TTC549 (cell line): ENCODE results near the gene ENOX1.

Source experiments
- FAIRE-seq: peaks from 2 replicates; lab custom pipeline; 2012; peaks lifted over from hg19 to GRCh38; lab: Jason Lieb, UNC

ENOX1 gene

GRCh38 chr13:43785650-43786471, 911 bp downstream of the ENOX1 start:
- no peak for FAIRE-seq

GRCh38 chr13:43785261-43785649, 1.5 kb downstream of the ENOX1 start:
- no peak for FAIRE-seq

- FAIRE-seq = no peak
Observed at GRCh38 chr13:43784496-43784895, 2.3 kb downstream of the ENOX1 start.

- FAIRE-seq = no peak
Observed at GRCh38 chr13:43783820-43784219, 3.0 kb downstream of the ENOX1 start.

GRCh38 chr13:43782686-43783085, 4.1 kb downstream of the ENOX1 start:
- FAIRE-seq = no peak

- no peak for FAIRE-seq
Observed at GRCh38 chr13:43780666-43781065, 6.1 kb downstream of the ENOX1 start.

GRCh38 chr13:43776501-43777079, 10.2 kb downstream of the ENOX1 start:
- FAIRE-seq = no peak

- no peak for FAIRE-seq
Observed at GRCh38 chr13:43776006-43776405, 10.8 kb downstream of the ENOX1 start.

GRCh38 chr13:43773602-43774001, 13.2 kb downstream of the ENOX1 start:
- FAIRE-seq = no peak

GRCh38 chr13:43770871-43771270, 15.9 kb downstream of the ENOX1 start:
- FAIRE-seq = no peak

- FAIRE-seq = no peak
Observed at GRCh38 chr13:43769529-43769928, 17.2 kb downstream of the ENOX1 start.

GRCh38 chr13:43767341-43767931, 19.3 kb downstream of the ENOX1 start:
- no peak for FAIRE-seq

- FAIRE-seq = no peak
Observed at GRCh38 chr13:43766725-43767124, 20.0 kb downstream of the ENOX1 start.

- no peak for FAIRE-seq
Observed at GRCh38 chr13:43764349-43764748, 22.4 kb downstream of the ENOX1 start.

GRCh38 chr13:43763143-43763759, 23.5 kb downstream of the ENOX1 start:
- no peak for FAIRE-seq

GRCh38 chr13:43761616-43762315, 25.0 kb downstream of the ENOX1 start:
- no peak for FAIRE-seq

- FAIRE-seq = no peak
Observed at GRCh38 chr13:43760257-43760656, 26.5 kb downstream of the ENOX1 start.

- FAIRE-seq = no peak
Observed at GRCh38 chr13:43758834-43759233, 27.9 kb downstream of the ENOX1 start.

GRCh38 chr13:43757266-43757665, 29.5 kb downstream of the ENOX1 start:
- FAIRE-seq = no peak

GRCh38 chr13:43755844-43756243, 30.9 kb downstream of the ENOX1 start:
- no peak for FAIRE-seq

- FAIRE-seq = no peak
Observed at GRCh38 chr13:43751624-43752023, 35.1 kb downstream of the ENOX1 start.

- FAIRE-seq = no peak
Observed at GRCh38 chr13:43749503-43749902, 37.3 kb downstream of the ENOX1 start.
